Mesenchymal stem cell (in vitro differentiated cells and primary cell): ENCODE measurements around the gene IL7R.

Experiments
- DNase-seq: peaks from one replicate; pipeline ENCODE4 v3.0.0-alpha.2; 2013
- H2AFZ ChIP-seq: one replicate; pipeline ENCODE4 v1.6.1; 2013; ENCODE audit warnings: low read depth, mild to moderate bottlenecking, control low read depth, inconsistent platforms, low read length, moderate library complexity
- H2AK5ac ChIP-seq: 2 replicates; pipeline ENCODE4 v1.6.1; 2013; ENCODE audit warnings: low read length, moderate library complexity, mild to moderate bottlenecking, inconsistent platforms; ENCODE audit not compliant: severe bottlenecking
- H2BK120ac ChIP-seq: one replicate; pipeline ENCODE4 v1.6.1; 2013; ENCODE audit warnings: low read depth, mild to moderate bottlenecking, inconsistent platforms, low read length, moderate library complexity
- H2BK12ac ChIP-seq, 2 experiments: one replicate each; pipeline ENCODE4 v1.6.1; 2013; ENCODE audit warnings: inconsistent platforms in 2 of 2, low read length in 2 of 2, mild to moderate bottlenecking in 2 of 2, moderate library complexity in 2 of 2, control low read depth in 1 of 2
- H2BK15ac ChIP-seq: one replicate; pipeline ENCODE4 v1.6.1; 2013; ENCODE audit warnings: mild to moderate bottlenecking, low read depth, inconsistent platforms; ENCODE audit not compliant: poor library complexity, severe bottlenecking
- H2BK5ac ChIP-seq: 2 replicates; pipeline ENCODE4 v1.6.1; 2013; ENCODE audit warnings: low read depth, mild to moderate bottlenecking, low read length, control low read depth, inconsistent platforms; ENCODE audit not compliant: poor library complexity, severe bottlenecking
- H3K14ac ChIP-seq, 2 experiments: one replicate each; pipeline ENCODE4 v1.6.1; 2013; ENCODE audit warnings: inconsistent platforms in 2 of 2, low read length in 2 of 2, control low read depth in 1 of 2, mild to moderate bottlenecking in 1 of 2, moderate library complexity in 1 of 2
- H3K18ac ChIP-seq, 2 experiments: one replicate each; pipeline ENCODE4 v1.6.1; 2013; ENCODE audit warnings: inconsistent platforms in 2 of 2, low read length in 2 of 2, control low read depth in 1 of 2, low read depth in 1 of 2, mild to moderate bottlenecking in 1 of 2
- H3K23ac ChIP-seq, 2 experiments: one replicate each; pipeline ENCODE4 v1.6.1; 2013; ENCODE audit warnings: inconsistent platforms in 2 of 2, low read length in 2 of 2, mild to moderate bottlenecking in 2 of 2, moderate library complexity in 2 of 2, control low read depth in 1 of 2
- H3K27ac ChIP-seq: 2 replicates; pipeline ENCODE4 v1.5.1; 2013; ENCODE audit warnings: mild to moderate bottlenecking, moderate library complexity, low read length, control low read depth, inconsistent platforms; ENCODE audit not compliant: poor library complexity, severe bottlenecking
- H3K27me3 ChIP-seq, 2 experiments: 2 replicates each; pipeline versions ENCODE4 v1.6.1 to v1.7.0; 2013; ENCODE audit warnings: low read length in 2 of 2, mild to moderate bottlenecking in 2 of 2, moderate library complexity in 2 of 2, control low read depth in 1 of 2, inconsistent platforms in 1 of 2; ENCODE audit not compliant: control insufficient read depth in 1 of 2, insufficient read depth in 1 of 2
- H3K36me3 ChIP-seq, 2 experiments: 2 replicates each; pipeline versions ENCODE4 v1.6.1 to v1.7.0; 2013; ENCODE audit warnings: low read length in 2 of 2, control low read depth in 1 of 2, inconsistent platforms in 1 of 2, low read depth in 1 of 2, mild to moderate bottlenecking in 1 of 2; ENCODE audit not compliant: insufficient read depth in 2 of 2, control insufficient read depth in 1 of 2
- H3K4ac ChIP-seq, 2 experiments: one replicate each; pipeline ENCODE4 v1.6.1; 2013; ENCODE audit warnings: inconsistent platforms in 2 of 2, low read length in 2 of 2, mild to moderate bottlenecking in 2 of 2, moderate library complexity in 2 of 2, control low read depth in 1 of 2, low read depth in 1 of 2
- H3K4me1 ChIP-seq: 2 replicates; pipeline ENCODE4 v1.6.1; 2013; ENCODE audit warnings: low read depth, low read length, control low read depth; ENCODE audit not compliant: control insufficient read depth, insufficient read depth
- H3K4me2 ChIP-seq: 2 replicates; pipeline ENCODE4 v1.6.1; 2013; ENCODE audit warnings: low read length, mild to moderate bottlenecking, inconsistent platforms; ENCODE audit not compliant: poor library complexity, severe bottlenecking
- H3K4me3 ChIP-seq, 2 experiments: 2 replicates each; pipeline versions ENCODE4 v1.5.1 to v1.7.0; 2013; ENCODE audit warnings: low read length in 2 of 2, mild to moderate bottlenecking in 2 of 2, control low read depth in 1 of 2, low read depth in 1 of 2; ENCODE audit not compliant: insufficient read depth in 1 of 2
- H3K79me1 ChIP-seq: replicated peaks from 2 replicates; pipeline ENCODE4 v1.6.1; 2013; ENCODE audit warnings: mild to moderate bottlenecking, control low read depth, low read length, inconsistent platforms; ENCODE audit not compliant: poor library complexity, severe bottlenecking
- H3K9ac ChIP-seq: 2 replicates; pipeline ENCODE4 v1.7.0; 2013; ENCODE audit warnings: mild to moderate bottlenecking, low read length, moderate library complexity
- H3K9me3 ChIP-seq: 2 replicates; pipeline ENCODE4 v1.7.0; 2013; ENCODE audit warnings: mild to moderate bottlenecking, low read length; ENCODE audit not compliant: control insufficient read depth
- H4K8ac ChIP-seq: one replicate; pipeline ENCODE4 v1.6.1; 2013; ENCODE audit warnings: inconsistent platforms, mild to moderate bottlenecking, low read length, moderate library complexity
- H4K91ac ChIP-seq: one replicate; pipeline ENCODE4 v1.6.1; 2013; ENCODE audit warnings: mild to moderate bottlenecking, low read length, inconsistent platforms
- WGBS: methylation state at CpG from one replicate; pipeline ENCODE4 v1.1.7; 2013; ENCODE audit warnings: mixed read lengths; 5-methylcytosine and 5-hydroxymethylcytosine counted together

Gene IL7R

GRCh38 chr5:35881758-35882157, 25.1 kb downstream of the IL7R start:
- Histone ChIP-seq H3K4me1 (peaks cover 1% of the 10 kb centered on the region), H3K4me2 (no peak overlapping the region), H3K9ac (no peak overlapping the region), H4K8ac (no peak overlapping the region), H3K79me1 (no peaks in the 10 kb centered on the region), H3K27me3 (no peaks in the 10 kb centered on the region), H3K14ac (peak overlapping the region in 1 of 2 experiments; percentile 57), H2BK15ac (no peak overlapping the region), H3K27ac (no peak overlapping the region), H2AK5ac (no peak overlapping the region), H2AFZ (no peak overlapping the region), H2BK5ac (no peak overlapping the region), H3K18ac (no peak overlapping the region), H2BK12ac (peak overlapping the region; percentile 2 to 77), H2BK120ac (no peak overlapping the region), H3K4ac (peak overlapping the region in 1 of 2 experiments; percentile 22), H3K4me3 (no peak overlapping the region), H3K36me3 (no peaks in the 10 kb centered on the region), H3K9me3 (no peaks in the 10 kb centered on the region), H4K91ac (no peak overlapping the region), H3K23ac (no peak overlapping the region)
- WGBS, result 76% methylated on average over 2 of the region's 2 CpGs
- no peak for DNase-seq

- H3K27me3 ChIP-seq, result no peaks in the 10 kb centered on the region
- H3K4me2 ChIP-seq, result no peak overlapping the region
- H2BK12ac ChIP-seq, result peak overlapping the region in 1 of 2 experiments; percentile 84
- no CpG with 5 or more reads among the region's 1 CpG for WGBS
- H2BK5ac ChIP-seq, result no peak overlapping the region
- peak overlapping the region; percentile 68 for H3K27ac ChIP-seq
- H4K8ac ChIP-seq, result no peak overlapping the region
- peak; percentile 91 for DNase-seq
- H3K23ac ChIP-seq, result no peak overlapping the region
- H2AK5ac ChIP-seq, result no peak overlapping the region
- H2BK15ac ChIP-seq, result no peak overlapping the region
- no peaks in the 10 kb centered on the region for H3K36me3 ChIP-seq
- peaks cover 5% of the 10 kb centered on the region for H3K9me3 ChIP-seq
- H3K4me3 ChIP-seq, result no peak overlapping the region
- H3K79me1 ChIP-seq, result no peaks in the 10 kb centered on the region
- H4K91ac ChIP-seq, result no peak overlapping the region
- no peak overlapping the region for H3K9ac ChIP-seq
- H3K4ac ChIP-seq, result peak overlapping the region in 1 of 2 experiments; percentile 49
- H3K14ac ChIP-seq, result no peak overlapping the region
- H2AFZ ChIP-seq, result no peak overlapping the region
- no peak overlapping the region for H2BK120ac ChIP-seq
- H3K4me1 ChIP-seq, result peaks cover 1% of the 10 kb centered on the region
- peak overlapping the region in 1 of 2 experiments; percentile 57 for H3K18ac ChIP-seq
Measured at GRCh38 chr5:35884191-35884769, 27.6 kb downstream of the IL7R start.

GRCh38 chr5:35884773-35885172, 28.1 kb downstream of the IL7R start:
- DNase-seq, result no peak
- no peak overlapping the region for H3K9ac ChIP-seq
- no peak overlapping the region for H3K4me3 ChIP-seq
- no peak overlapping the region for H2BK15ac ChIP-seq
- H2BK5ac ChIP-seq, result no peak overlapping the region
- no peak overlapping the region for H3K14ac ChIP-seq
- peaks cover 1% of the 10 kb centered on the region for H3K4me1 ChIP-seq
- H3K18ac ChIP-seq, result no peak overlapping the region
- peaks cover 5% of the 10 kb centered on the region for H3K9me3 ChIP-seq
- H3K4ac ChIP-seq, result no peak overlapping the region
- no peak overlapping the region for H4K8ac ChIP-seq
- H3K27ac ChIP-seq, result peak overlapping the region; percentile 49
- H2BK120ac ChIP-seq, result no peak overlapping the region
- H3K79me1 ChIP-seq, result no peaks in the 10 kb centered on the region
- H2AFZ ChIP-seq, result no peak overlapping the region
- H3K27me3 ChIP-seq, result no peaks in the 10 kb centered on the region
- H3K23ac ChIP-seq, result no peak overlapping the region
- no peak overlapping the region for H2AK5ac ChIP-seq
- no peak overlapping the region for H2BK12ac ChIP-seq
- H3K36me3 ChIP-seq, result no peaks in the 10 kb centered on the region
- H4K91ac ChIP-seq, result no peak overlapping the region
- no peak overlapping the region for H3K4me2 ChIP-seq

GRCh38 chr5:35886381-35886780, 29.7 kb downstream of the IL7R start:
- Histone ChIP-seq H3K23ac (no peak overlapping the region), H4K91ac (no peak overlapping the region), H3K4me3 (no peak overlapping the region), H2BK5ac (no peak overlapping the region), H3K4me1 (peaks cover 1% of the 10 kb centered on the region), H3K14ac (no peak overlapping the region), H3K27me3 (no peaks in the 10 kb centered on the region), H2AFZ (no peak overlapping the region), H3K4ac (no peak overlapping the region), H2BK15ac (no peak overlapping the region), H2BK120ac (no peak overlapping the region), H4K8ac (no peak overlapping the region), H2AK5ac (no peak overlapping the region), H3K4me2 (no peak overlapping the region), H3K27ac (no peak overlapping the region), H3K9me3 (peaks cover 5% of the 10 kb centered on the region), H2BK12ac (no peak overlapping the region), H3K79me1 (no peaks in the 10 kb centered on the region), H3K36me3 (no peaks in the 10 kb centered on the region), H3K18ac (no peak overlapping the region), H3K9ac (no peak overlapping the region)
- no peak for DNase-seq
- WGBS, result no CpG with 5 or more reads among the region's 3 CpGs
